ENCODE data around the gene GPC5. TPM values are rescaled to one million over a fixed set of nuclear protein-coding genes. Genes with fewer than 3 reads are reported as not detected.
"Not testable (repeated sequence)": the region's sequence is repeated elsewhere in the genome, so short reads cannot be mapped to it uniquely, and the experiment has no call there.

GPC5 gene
- total and polyA plus RNA-seq, 2 of the 13 experiments (the other 11 are each of a cell fraction or from before 2014, with no cell fraction given), result 0.02 to 0.07 TPM

DNA sequence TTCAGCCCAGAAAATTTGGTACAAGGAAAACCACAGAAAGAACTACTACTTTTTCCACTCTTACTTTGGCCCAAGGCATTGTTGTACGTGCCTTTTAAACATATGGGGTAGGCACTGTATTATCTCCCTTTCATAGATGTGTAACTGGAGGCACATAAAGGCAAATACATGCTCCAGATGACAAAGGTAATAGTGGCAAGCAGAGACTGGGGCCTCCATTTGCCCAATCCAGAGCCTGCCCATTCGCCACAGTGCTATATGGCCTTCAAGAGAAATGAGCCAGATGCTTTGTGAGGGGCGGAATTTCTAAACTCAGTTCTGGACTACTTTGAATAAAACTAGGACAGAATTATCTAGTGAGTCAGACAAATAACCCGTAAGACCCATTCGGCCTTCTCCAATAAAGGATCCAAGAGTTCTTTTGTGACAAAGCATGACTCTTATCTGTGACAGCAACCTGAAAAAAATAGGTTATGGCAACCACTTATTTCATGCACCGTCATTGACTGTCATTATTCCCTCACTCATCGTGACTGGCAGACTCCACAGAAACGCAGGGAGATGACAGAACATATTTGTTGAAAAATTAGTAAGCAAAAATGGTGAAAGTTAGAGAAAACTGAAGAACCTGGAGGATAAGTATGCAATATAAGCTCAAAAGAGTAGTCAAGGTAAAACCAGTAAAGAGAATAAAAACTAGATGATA is 1116.2 kb downstream of the GPC5 start:
- H3K9me3 ChIP-seq (ENCODE audit: low read length), result no peaks in the 10 kb centered on the region
- in situ Hi-C loops (cut with HindIII; ENCODE audit: extremely low pct_ligation_motif_present, low pct_unique_long_range_greater_than_20kb), result no loop called here
- no peak overlapping the region for H3K9ac ChIP-seq (ENCODE audit: insufficient read depth, low read depth, low read length)
- FAIRE-seq (no peak), DNase-seq (ENCODE audit: low spot score) (no peak), ATAC-seq (no peak)
- no peaks in the 10 kb centered on the region for H4K20me1 ChIP-seq (ENCODE audit: insufficient read depth, low read length)
- POLR2A ChIA-PET, result no interaction called here
- no peaks in the 10 kb centered on the region for H3K4me1 ChIP-seq (ENCODE audit: insufficient read depth, low read length)
- no peaks in the 10 kb centered on the region for H3K36me3 ChIP-seq (replicated peaks in 1 of 2; ENCODE audit: control insufficient read depth in 1 of 2, insufficient read depth in 2 of 2, low read length in 2 of 2)
- TF ChIP-seq ZFP41 (CRISPR knock-in tag; IDR thresholded peaks at IDR 0.05; ENCODE audit: borderline replicate concordance), result no peak
- no peak for TF ChIP-seq RFXANK (CRISPR knock-in tag; IDR thresholded peaks at IDR 0.05)
- TF ChIP-seq, protein P1, sequence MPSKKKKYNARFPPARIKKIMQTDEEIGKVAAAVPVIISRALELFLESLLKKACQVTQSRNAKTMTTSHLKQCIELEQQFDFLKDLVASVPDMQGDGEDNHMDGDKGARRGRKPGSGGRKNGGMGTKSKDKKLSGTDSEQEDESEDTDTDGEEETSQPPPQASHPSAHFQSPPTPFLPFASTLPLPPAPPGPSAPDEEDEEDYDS (CRISPR knock-in tag; IDR thresholded peaks at IDR 0.05), result no peak
- no peak for TF ChIP-seq ZNF589 (CRISPR knock-in tag; conservative IDR thresholded peaks at IDR 0.05)
- TF ChIP-seq POGZ (CRISPR knock-in tag; IDR thresholded peaks at IDR 0.05), result no peak
- no peak for TF ChIP-seq KDM3A (CRISPR knock-in tag; IDR thresholded peaks at IDR 0.05; ENCODE audit: low read depth)
- 5% methylated on average over 8 of the region's 8 CpGs for WGBS (ENCODE audit: low lambda C conversion rate)
- no peak overlapping the region for H3K4me3 ChIP-seq (replicated peaks in 1 of 3; ENCODE audit: insufficient read depth in 1 of 3, low read depth in 2 of 3, low read length in 3 of 3)
- H2AFZ ChIP-seq (ENCODE audit: low read length), result no peak overlapping the region
- no peak overlapping the region for H3K4me2 ChIP-seq (ENCODE audit: low read depth, low read length)
- no TSS peak for BruUV-seq (replicated peaks)
- no peaks in the 10 kb centered on the region; a peak in 1 of 5 replicates for H3K27me3 ChIP-seq (ENCODE audit: control insufficient read depth in 1 of 2, insufficient read depth in 2 of 2, low read length in 2 of 2)
- intact Hi-C loops (cut with micrococcal nuclease; ENCODE audit: unreplicated experiment), result no loop called here
- H3K79me2 ChIP-seq (ENCODE audit: insufficient read depth, low read length), result no peaks in the 10 kb centered on the region
- CTCF ChIA-PET (ENCODE audit: low intra/inter-chr PET ratio, low total read pairs), result no interaction called here
- H3K27ac ChIP-seq (ENCODE audit: extremely low read length, insufficient read depth, low read length), result no peak overlapping the region

DNA sequence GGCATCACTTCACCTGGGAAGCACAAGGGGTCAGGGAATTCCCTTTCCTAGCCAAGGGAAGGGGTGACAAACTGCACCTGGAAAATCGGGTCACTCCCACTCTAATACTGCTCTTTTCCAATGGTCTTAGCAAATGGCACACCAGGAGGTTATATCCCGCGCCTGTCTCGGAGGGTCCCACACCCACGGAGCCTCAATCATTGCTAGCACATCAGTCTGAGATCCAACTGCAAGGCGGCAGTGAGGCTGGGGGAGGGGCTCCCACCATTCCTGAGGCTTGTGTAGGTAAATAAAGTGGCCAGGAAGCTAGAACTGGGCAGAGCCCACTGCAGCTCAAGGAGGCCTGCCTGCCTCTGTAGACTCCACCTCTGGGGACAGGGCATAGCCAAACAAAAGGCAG is 1118.5 kb downstream of the GPC5 start:
- FAIRE-seq; H3K79me2 ChIP-seq (ENCODE audit: insufficient read depth, low read length); H3K4me1 ChIP-seq (ENCODE audit: insufficient read depth, low read length); intact Hi-C loops (cut with micrococcal nuclease; ENCODE audit: unreplicated experiment); POLR2A ChIA-PET; H4K20me1 ChIP-seq (ENCODE audit: insufficient read depth, low read length); ATAC-seq; H3K27me3 ChIP-seq (ENCODE audit: control insufficient read depth in 1 of 2, insufficient read depth in 2 of 2, low read length in 2 of 2); H3K9me3 ChIP-seq (ENCODE audit: low read length); H3K4me3 ChIP-seq (replicated peaks in 1 of 3; ENCODE audit: insufficient read depth in 1 of 3, low read depth in 2 of 3, low read length in 3 of 3); H2AFZ ChIP-seq (ENCODE audit: low read length); H3K36me3 ChIP-seq (replicated peaks in 1 of 2; ENCODE audit: control insufficient read depth in 1 of 2, insufficient read depth in 2 of 2, low read length in 2 of 2); H3K9ac ChIP-seq (ENCODE audit: insufficient read depth, low read depth, low read length); H3K4me2 ChIP-seq (ENCODE audit: low read depth, low read length); in situ Hi-C loops (cut with HindIII; ENCODE audit: extremely low pct_ligation_motif_present, low pct_unique_long_range_greater_than_20kb); H3K27ac ChIP-seq (ENCODE audit: extremely low read length, insufficient read depth, low read length); DNase-seq (ENCODE audit: low spot score); CTCF ChIA-PET (ENCODE audit: low intra/inter-chr PET ratio, low total read pairs); BruUV-seq (replicated peaks): not testable (repeated sequence)
- WGBS (ENCODE audit: low lambda C conversion rate), result 75% methylated on average over 2 of the region's 6 CpGs

DNA sequence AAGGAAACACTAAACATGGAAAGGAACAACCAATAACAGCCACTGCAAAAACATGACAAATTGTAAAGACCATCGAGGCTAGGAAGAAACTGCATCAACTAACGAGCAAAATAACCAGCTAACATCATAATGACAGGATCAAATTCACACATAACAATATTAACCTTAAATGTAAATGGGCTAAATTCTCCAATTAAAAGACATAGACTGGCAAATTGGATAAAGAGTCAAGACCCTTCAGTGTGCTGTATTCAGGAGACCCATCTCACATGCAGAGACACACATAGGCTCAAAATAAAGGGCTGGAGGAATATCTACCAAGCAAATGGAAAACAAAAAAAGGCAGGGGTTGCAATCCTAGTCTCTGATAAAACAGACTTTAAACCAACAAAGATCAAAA is 1120.2 kb downstream of the GPC5 start:
- POLR2A ChIA-PET; H2AFZ ChIP-seq (ENCODE audit: low read length); H3K79me2 ChIP-seq (ENCODE audit: insufficient read depth, low read length); H3K4me3 ChIP-seq (replicated peaks in 1 of 3; ENCODE audit: insufficient read depth in 1 of 3, low read depth in 2 of 3, low read length in 3 of 3); BruUV-seq (replicated peaks); H3K36me3 ChIP-seq (replicated peaks in 1 of 2; ENCODE audit: control insufficient read depth in 1 of 2, insufficient read depth in 2 of 2, low read length in 2 of 2); H3K9ac ChIP-seq (ENCODE audit: insufficient read depth, low read depth, low read length); H3K27ac ChIP-seq (ENCODE audit: extremely low read length, insufficient read depth, low read length); intact Hi-C loops (cut with micrococcal nuclease; ENCODE audit: unreplicated experiment); ATAC-seq; in situ Hi-C loops (cut with HindIII; ENCODE audit: extremely low pct_ligation_motif_present, low pct_unique_long_range_greater_than_20kb); H3K9me3 ChIP-seq (ENCODE audit: low read length); H3K27me3 ChIP-seq (ENCODE audit: control insufficient read depth in 1 of 2, insufficient read depth in 2 of 2, low read length in 2 of 2); H3K4me1 ChIP-seq (ENCODE audit: insufficient read depth, low read length); H3K4me2 ChIP-seq (ENCODE audit: low read depth, low read length); DNase-seq (ENCODE audit: low spot score); CTCF ChIA-PET (ENCODE audit: low intra/inter-chr PET ratio, low total read pairs); H4K20me1 ChIP-seq (ENCODE audit: insufficient read depth, low read length); FAIRE-seq: not testable (repeated sequence)
- WGBS (ENCODE audit: low lambda C conversion rate), result 6% methylated on average over 2 of the region's 2 CpGs

Measured in HepG2 (cell line).